GM12878 (cell line): ENCODE results near the gene TNKS1BP1. TPM values are rescaled to one million over a fixed set of nuclear protein-coding genes. Genes with fewer than 3 reads are reported as not detected.
A peak's percentile ranks its signal among the peaks of the same experiment; 100 is the strongest.

Experiments used
- ATAC-seq: fragments of 200-7000 bp; cut with Tn5 transposase; 3 replicates; pipeline ENCODE4 v1.9.1; 2020; ENCODE audit warnings: mild to moderate bottlenecking, moderate library complexity
- BruUV-seq: library from RNA; stranded (reverse); fragments of 400-500 nt; replicated peaks from 2 replicates; lab custom pipeline; 2021; lab: Mats Ljungman, UMichigan
- CTCF ChIA-PET: fragments of 300-600 bp; sonication (Branson Sonifier 250); formaldehyde crosslinking; extraction: SDS; loops from one replicate; lab custom pipeline; 2021; ENCODE audit warnings: inconsistent platforms; lab: Yijun Ruan, JAX
- POLR2A ChIA-PET: fragments of 350-600 bp; formaldehyde crosslinking; extraction: SDS; loops from one replicate; lab custom pipeline; 2021; ENCODE audit warnings: inconsistent platforms; lab: Charles Lee
- RAD21 ChIA-PET: fragments of 300-600 bp; sonication (Branson Sonifier 250); formaldehyde crosslinking; loops from one replicate; lab custom pipeline; 2023; ENCODE audit warnings: antibody characterized with exemption; ENCODE audit not compliant: unreplicated experiment; lab: Charles Lee
- SMC1A ChIA-PET: fragments of 300-600 bp; sonication (Branson Sonifier 250); formaldehyde crosslinking; loops from one replicate; lab custom pipeline; 2023; ENCODE audit not compliant: unreplicated experiment, uncharacterized antibody; lab: Charles Lee
- DNase-seq: peaks from one replicate; pipeline ENCODE4 v3.0.0-alpha.2; 2011; ENCODE audit warnings: low read depth, low spot score
- FAIRE-seq: peaks from 3 replicates; lab custom pipeline; 2011; peaks lifted over from hg19 to GRCh38; lab: Jason Lieb, UNC
- H2AFZ ChIP-seq: 2 replicates; pipeline ENCODE4 v1.6.0; 2011; ENCODE audit warnings: low read depth, low read length, control low read depth; ENCODE audit not compliant: control insufficient read depth
- H3K27ac ChIP-seq: 2 replicates; pipeline ENCODE4 v1.5.1; 2011; ENCODE audit warnings: control low read depth; ENCODE audit not compliant: control insufficient read depth, insufficient read depth
- H3K27me3 ChIP-seq, 2 experiments: replicated peaks in 1 of 2; 2 replicates each; pipeline versions ENCODE4 v1.6.0 to v1.6.1; 2011; ENCODE audit warnings: low read length in 1 of 2; ENCODE audit not compliant: control insufficient read depth in 2 of 2, insufficient read depth in 2 of 2
- H3K36me3 ChIP-seq, 2 experiments: 2 replicates each; pipeline ENCODE4 v1.5.1; 2011; ENCODE audit warnings: low read length in 1 of 2; ENCODE audit not compliant: control insufficient read depth in 2 of 2, insufficient read depth in 2 of 2
- H3K4me1 ChIP-seq: 2 replicates; pipeline ENCODE4 v1.6.1; 2011; ENCODE audit warnings: mild to moderate bottlenecking, low read length, moderate library complexity, mixed read lengths; ENCODE audit not compliant: control insufficient read depth, insufficient read depth
- H3K4me2 ChIP-seq: 2 replicates; pipeline ENCODE4 v1.6.0; 2011; ENCODE audit warnings: control low read depth; ENCODE audit not compliant: control insufficient read depth, insufficient read depth
- H3K4me3 ChIP-seq: fragments of 200-600 bp; sonication (generic); 2 replicates; pipeline ENCODE4 v1.5.1; 2016
- H3K79me2 ChIP-seq: 2 replicates; pipeline ENCODE4 v1.6.0; 2011; ENCODE audit warnings: low read length; ENCODE audit not compliant: control insufficient read depth, insufficient read depth
- H3K9ac ChIP-seq: 2 replicates; pipeline ENCODE4 v1.8.0; 2011; ENCODE audit warnings: low read length, control low read depth, mixed read lengths; ENCODE audit not compliant: control insufficient read depth, insufficient read depth
- H3K9me3 ChIP-seq: replicated peaks from 3 replicates; pipeline ENCODE4 v1.5.1; 2011; ENCODE audit warnings: mild to moderate bottlenecking, low read length; ENCODE audit not compliant: control insufficient read depth, insufficient read depth
- H4K20me1 ChIP-seq: 2 replicates; pipeline ENCODE4 v1.6.0; 2011; ENCODE audit not compliant: control insufficient read depth, insufficient read depth
- ASH2L ChIP-seq: fragments of 300-600, 200-600 bp; sonication (generic); IDR thresholded peaks from 2 replicates; pipeline ENCODE4 v1.6.1; 2017; ENCODE audit warnings: low read depth, mild to moderate bottlenecking, borderline replicate concordance
- ATF2 ChIP-seq: IDR thresholded peaks from 2 replicates; pipeline ENCODE4 v1.6.1; 2012; ENCODE audit warnings: low read length, inconsistent platforms
- BACH1 ChIP-seq: fragments of 450-650 bp; IDR thresholded peaks from 2 replicates; pipeline ENCODE4 v1.6.1; 2017; ENCODE audit warnings: mild to moderate bottlenecking, borderline replicate concordance
- CBFB ChIP-seq: IDR thresholded peaks from 2 replicates; pipeline ENCODE4 v1.6.1; 2016; ENCODE audit warnings: antibody characterized with exemption, low read depth
- CBX3 ChIP-seq: fragments of 200-600 bp; sonication (generic); IDR thresholded peaks from 2 replicates; pipeline ENCODE4 v1.6.1; 2016; ENCODE audit warnings: low read depth, borderline replicate concordance
- FOXM1 ChIP-seq: IDR thresholded peaks from 2 replicates; pipeline ENCODE4 v1.6.1; 2012; ENCODE audit warnings: low read depth, mild to moderate bottlenecking, inconsistent platforms, low read length, moderate library complexity
- GABPA ChIP-seq: IDR thresholded peaks from 2 replicates; pipeline ENCODE4 v1.6.1; 2014; ENCODE audit warnings: antibody characterized with exemption, low read depth, mild to moderate bottlenecking, inconsistent platforms
- IRF4 ChIP-seq: IDR thresholded peaks from 2 replicates; pipeline ENCODE4 v1.6.1; 2011; ENCODE audit warnings: low read depth, low read length
- KDM1A ChIP-seq: fragments of 200-600 bp; sonication (generic); IDR thresholded peaks from 2 replicates; pipeline ENCODE4 v1.6.1; 2016; ENCODE audit warnings: borderline replicate concordance
- KLF5 ChIP-seq: fragments of 450-650 bp; IDR thresholded peaks from 2 replicates; pipeline ENCODE4 v1.6.1; 2014; ENCODE audit warnings: mild to moderate bottlenecking; ENCODE audit not compliant: partially characterized antibody
- MEF2A ChIP-seq: IDR thresholded peaks from 2 replicates; pipeline ENCODE4 v1.6.1; 2011; ENCODE audit warnings: low read depth, mild to moderate bottlenecking, low read length, moderate library complexity; ENCODE audit not compliant: insufficient read depth
- POLR2A ChIP-seq: IDR thresholded peaks from 2 replicates; pipeline ENCODE4 v1.6.1; 2011; ENCODE audit warnings: low read depth, mild to moderate bottlenecking, low read length
- SMAD5 ChIP-seq: IDR thresholded peaks from 2 replicates; pipeline ENCODE4 v1.6.1; 2016; ENCODE audit warnings: antibody characterized with exemption, low read depth
- SP1 ChIP-seq: IDR thresholded peaks from one replicate; pipeline ENCODE4 v1.6.1; 2011; ENCODE audit warnings: low read depth, low read length
- YY1 ChIP-seq: IDR thresholded peaks from 2 replicates; pipeline ENCODE4 v1.6.1; 2011; ENCODE audit warnings: low read depth, mild to moderate bottlenecking, low read length
- ZBTB40 ChIP-seq: fragments of 450-650 bp; IDR thresholded peaks from 2 replicates; pipeline ENCODE4 v1.6.1; 2016; ENCODE audit warnings: mild to moderate bottlenecking, moderate library complexity, borderline replicate concordance
- WGBS: methylation state at CpG from one replicate; pipeline ENCODE4 v1.1.6; 2016; ENCODE audit warnings: low lambda C conversion rate; ENCODE audit not compliant: insufficient replicate concordance, insufficient coverage; ENCODE audit errors: missing lambda C conversion rate; 5-methylcytosine and 5-hydroxymethylcytosine counted together
- in situ Hi-C: fragments of 300-500 bp; cut with MboI; formaldehyde crosslinking; loops from 9 replicates; pipeline ENCODE4 v1.14.3; 2018; ENCODE audit warnings: mixed read lengths
- intact Hi-C: fragments of 100-400 bp; cut with micrococcal nuclease; formaldehyde crosslinking; loops from one replicate; pipeline ENCODE4 v1.14.2; 2022; ENCODE audit not compliant: unreplicated experiment
- polyA plus RNA-seq, 11 experiments: library from polyadenylated mRNA; depleted of rRNA in 4 of 11; unstranded in 6 of 11; stranded (reverse) in 5 of 11; fragments of >200 nt; fragmentation: Nextera tagmentation in 4 of 11; fragmentation: Illumina TruSeq in 1 of 11; extraction: Ambion mirVana in 4 of 11; extraction: Trizol in 1 of 11; gene quantifications; 1 replicate in 1 of 11; 2 replicates in 10 of 11; pipeline versions ENCODE4 v1.2.1 to v1.2.3, GENCODE V29; 2011 to 2016; ENCODE audit warnings: inconsistent platforms in 2 of 11, missing spikeins in 2 of 11, low read depth in 1 of 11
- total RNA-seq, 4 experiments: library from RNA; depleted of rRNA in 3 of 4; stranded (reverse); fragments of >200 nt in 3 of 4; fragmentation: Illumina TruSeq in 1 of 4; extraction: Trizol in 1 of 4; gene quantifications; 2 replicates each; pipeline versions ENCODE4 v1.2.1 to v1.2.3, GENCODE V29; 2013 to 2021
- TF ChIP-seq, protein P1 (sequence below): IDR thresholded peaks from 2 replicates; pipeline ENCODE4 v1.6.1; 2011; ENCODE audit warnings: mild to moderate bottlenecking, low read depth, low read length, moderate library complexity; ENCODE audit not compliant: insufficient replicate concordance

The TNKS1BP1 gene
- total and polyA plus RNA-seq, 10 of the 15 experiments (the other 5 are each of a cell fraction or from before 2014, with no cell fraction given) = 0.26 to 15.8 (median 4.3) TPM

DNA sequence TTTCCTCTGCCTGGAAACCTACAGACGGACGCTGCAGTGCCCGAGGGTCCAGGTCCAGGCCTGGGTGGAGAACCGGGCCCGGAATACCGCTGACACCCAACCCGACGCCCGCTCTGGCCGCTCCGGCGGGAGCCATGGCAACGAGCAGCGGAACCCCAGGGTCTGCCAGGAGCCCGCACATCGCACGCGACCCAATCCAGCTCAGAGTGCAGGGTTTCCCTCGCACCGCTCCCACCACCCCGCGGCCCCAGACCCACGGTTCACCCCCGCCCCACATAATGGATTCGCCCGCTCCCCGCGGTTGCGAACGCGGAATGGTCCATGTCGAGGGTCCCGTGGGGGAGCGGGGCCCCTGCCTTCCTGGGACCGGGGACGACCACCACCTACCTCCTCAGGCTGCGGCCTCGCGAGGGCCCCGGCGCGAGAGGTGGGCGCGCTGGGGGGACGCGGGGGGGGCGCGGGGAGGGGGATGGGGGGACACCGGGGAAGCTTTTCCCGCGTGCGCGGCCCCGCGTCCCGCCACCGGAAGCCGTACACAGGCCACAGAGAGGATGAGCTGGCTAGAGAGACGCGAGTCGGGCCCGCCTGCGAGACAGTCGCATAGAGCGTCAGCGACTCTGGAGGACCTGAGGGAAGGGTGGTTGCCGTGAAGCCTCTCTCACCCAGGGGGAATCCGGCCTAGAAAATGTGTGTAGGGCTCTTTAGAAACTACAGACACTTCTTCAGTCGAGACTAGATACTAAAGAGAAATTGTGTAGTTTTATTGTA, 10.8 kb upstream of the TNKS1BP1 start, which contains the start of gene SSRP1:
Gene SSRP1, minus strand, starts transcription at position 550 of the 768 bp plus-strand sequence. CDS start 771 bp downstream, outside the sequence.
- H3K4me2 ChIP-seq = peak within 1 kb of the TSS; percentile 97
- no TSS peak for BruUV-seq
- ATAC-seq (peak; percentile 98), FAIRE-seq (peak; percentile 99), DNase-seq (peak; percentile 47)
- intact Hi-C loops (no loop called here), in situ Hi-C loops (loop anchor here (25.0 kb wide), 2 partner anchors 1177 to 1252 kb away; partner anchors contain the start of genes LPXN, OR5B21 and ZFP91)
- RAD21 ChIA-PET = interaction anchor here (1.1 to 2.9 kb wide), 4 partner anchors 10 to 15 kb away, joined by 3 to 14 read pairs (median 6); partner anchors contain the start of gene TNKS1BP1
- peaks cover 10% of the 10 kb centered on the region for H3K4me1 ChIP-seq
- no peaks in the 10 kb centered on the region for H3K9me3 ChIP-seq
- POLR2A ChIA-PET = interaction anchor here (1.3 to 4.5 kb wide), 2 partner anchors 10 to 13 kb away, joined by 4 to 35 read pairs; partner anchors contain the start of gene TNKS1BP1
- peaks cover 29% of the 10 kb centered on the region for H3K79me2 ChIP-seq
- CTCF ChIA-PET = interaction anchor here (0.6 to 3.2 kb wide), 6 partner anchors 10 to 1478 kb away, joined by 3 to 13 read pairs (median 4); partner anchors contain the start of gene TNKS1BP1
- H3K4me3 ChIP-seq = peak within 1 kb of the TSS; percentile 87
- peak within 1 kb of the TSS; percentile 97 for H2AFZ ChIP-seq
- H4K20me1 ChIP-seq = no peaks in the 10 kb centered on the region
- peak within 1 kb of the TSS; percentile 81 for H3K27ac ChIP-seq
- WGBS = 1% methylated on average over 50 of the region's 69 CpGs
- no peaks in the 10 kb centered on the region; a peak in 1 of 4 replicates for H3K27me3 ChIP-seq
- SMC1A ChIA-PET = interaction anchor here (4.2 kb wide), 1 partner anchor 10 kb away, joined by 20 read pairs; the partner anchor contains the start of gene TNKS1BP1
- H3K36me3 ChIP-seq = peaks cover 12 to 18% of the 10 kb centered on the region in 2 experiments
- peak within 1 kb of the TSS; percentile 90 for H3K9ac ChIP-seq
- no peak for TF ChIP-seq SMAD5
- peak; percentile 73; the same call in 1 of the 2 replicates for TF ChIP-seq ZBTB40
- peak; percentile 79 for TF ChIP-seq POLR2A
- no peak for TF ChIP-seq KDM1A
- TF ChIP-seq ATF2 = no peak
- TF ChIP-seq KLF5 = peak; percentile 45
- no peak for TF ChIP-seq FOXM1
- no peak for TF ChIP-seq ASH2L
- TF ChIP-seq CBX3 = no peak
- 0 out of 2 replicates have a peak, but pooled peaks have one; percentile 37 for TF ChIP-seq CBFB
- TF ChIP-seq IRF4 = no peak
- TF ChIP-seq SP1 = peak; percentile 32
- peak; percentile 84 for TF ChIP-seq GABPA
- 0 out of 2 replicates have a peak, but pooled peaks have one; percentile 35 for TF ChIP-seq BACH1
- TF ChIP-seq MEF2A = no peak
- TF ChIP-seq, protein P1, sequence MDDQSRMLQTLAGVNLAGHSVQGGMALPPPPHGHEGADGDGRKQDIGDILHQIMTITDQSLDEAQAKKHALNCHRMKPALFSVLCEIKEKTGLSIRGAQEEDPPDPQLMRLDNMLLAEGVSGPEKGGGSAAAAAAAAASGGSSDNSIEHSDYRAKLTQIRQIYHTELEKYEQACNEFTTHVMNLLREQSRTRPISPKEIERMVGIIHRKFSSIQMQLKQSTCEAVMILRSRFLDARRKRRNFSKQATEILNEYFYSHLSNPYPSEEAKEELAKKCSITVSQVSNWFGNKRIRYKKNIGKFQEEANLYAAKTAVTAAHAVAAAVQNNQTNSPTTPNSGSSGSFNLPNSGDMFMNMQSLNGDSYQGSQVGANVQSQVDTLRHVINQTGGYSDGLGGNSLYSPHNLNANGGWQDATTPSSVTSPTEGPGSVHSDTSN = no peak
- TF ChIP-seq YY1 = peak; percentile 76
